CD1c-positive myeloid dendritic cell (primary cell): ENCODE measurements around the gene CLPX.
"Not testable (repeated sequence)": the region's sequence is repeated elsewhere in the genome, so short reads cannot be mapped to it uniquely, and the experiment has no call there.

ENCODE experiments used
- DNase-seq: peaks from one replicate; pipeline ENCODE4 v3.0.0-alpha.2; 2016; ENCODE audit errors: extremely low spot score

Gene CLPX

GRCh38 chr15:65184868-65185717 is at the start of gene CLPX:
CLPX (minus strand) TSS chr15:65185342; CDS start chr15:65185153, 189 bp downstream.
- DNase-seq, result peak; percentile 96

- no peak for DNase-seq
Measured at GRCh38 chr15:65233696-65234095, 48.6 kb upstream of the CLPX start.

GRCh38 chr15:65232520-65232919 is 47.4 kb upstream of the CLPX start:
- no peak for DNase-seq

GRCh38 chr15:65231306-65231705 is 46.2 kb upstream of the CLPX start:
- no peak for DNase-seq

- DNase-seq, result not testable (repeated sequence)
Measured at GRCh38 chr15:65226901-65227300, 41.8 kb upstream of the CLPX start.

GRCh38 chr15:65226221-65226620 is 41.1 kb upstream of the CLPX start:
- DNase-seq, result no peak

GRCh38 chr15:65223996-65224395 is 38.9 kb upstream of the CLPX start:
- DNase-seq, result no peak

- no peak for DNase-seq
Measured at GRCh38 chr15:65222891-65223290, 37.7 kb upstream of the CLPX start.

- DNase-seq, result no peak
Measured at GRCh38 chr15:65221697-65222096, 36.6 kb upstream of the CLPX start.

- no peak for DNase-seq
Measured at GRCh38 chr15:65219137-65219536, 34.0 kb upstream of the CLPX start.

- DNase-seq, result no peak
Measured at GRCh38 chr15:65217526-65218482, 32.7 kb upstream of the CLPX start.

GRCh38 chr15:65215496-65215895 is 30.4 kb upstream of the CLPX start:
- DNase-seq, result no peak

- DNase-seq, result no peak
Measured at GRCh38 chr15:65214010-65214409, 28.9 kb upstream of the CLPX start.

- DNase-seq, result no peak
Measured at GRCh38 chr15:65213241-65213640, 28.1 kb upstream of the CLPX start.

GRCh38 chr15:65212097-65212496 is 27.0 kb upstream of the CLPX start:
- no peak for DNase-seq

GRCh38 chr15:65211482-65211982 is 26.4 kb upstream of the CLPX start:
- no peak for DNase-seq

- DNase-seq, result no peak
Measured at GRCh38 chr15:65210770-65211481, 25.8 kb upstream of the CLPX start, which contains the start of gene CILP. CILP (minus strand) TSS chr15:65211473; CDS start chr15:65209755, 1,718 bp downstream.

GRCh38 chr15:65209701-65210643 is 24.8 kb upstream of the CLPX start:
- no peak for DNase-seq

GRCh38 chr15:65208647-65209046 is 23.5 kb upstream of the CLPX start:
- no peak for DNase-seq

- no peak for DNase-seq
Measured at GRCh38 chr15:65207280-65207840, 22.2 kb upstream of the CLPX start.
